ENCODE results near the gene HMGN1.
A peak's percentile ranks its signal among the peaks of the same experiment; 100 is the strongest.

HMGN1 gene

DNA sequence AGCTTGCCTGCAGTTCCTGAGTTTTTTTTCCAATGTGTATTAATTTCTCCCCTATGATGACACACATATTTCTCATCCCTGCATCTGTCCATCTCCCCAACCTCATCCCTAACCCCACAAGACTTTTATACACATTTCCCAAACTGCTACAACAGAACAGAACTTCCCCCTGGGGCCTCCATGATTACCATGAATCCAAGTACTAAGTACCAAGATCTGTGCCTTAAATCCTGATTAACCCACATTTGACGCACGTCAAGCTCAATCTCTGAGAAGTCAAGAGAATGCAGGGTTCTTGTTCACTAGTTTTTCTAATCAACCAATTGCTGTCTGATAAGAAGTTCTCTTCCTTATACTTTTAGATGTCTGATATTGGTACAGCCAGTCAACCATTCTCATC lies 9.7 kb downstream of the HMGN1 start:
- DNase-seq (ENCODE audit: low read depth in 1 of 2, low spot score in 1 of 2), result no peak
- no peak for TF ChIP-seq JUND (IDR thresholded peaks at IDR 0.05; ENCODE audit: low read depth)
- in situ Hi-C loops (cut with HindIII; ENCODE audit: low pct_unique_long_range_greater_than_20kb, low sequenced_read_pairs), result no loop called here

DNA sequence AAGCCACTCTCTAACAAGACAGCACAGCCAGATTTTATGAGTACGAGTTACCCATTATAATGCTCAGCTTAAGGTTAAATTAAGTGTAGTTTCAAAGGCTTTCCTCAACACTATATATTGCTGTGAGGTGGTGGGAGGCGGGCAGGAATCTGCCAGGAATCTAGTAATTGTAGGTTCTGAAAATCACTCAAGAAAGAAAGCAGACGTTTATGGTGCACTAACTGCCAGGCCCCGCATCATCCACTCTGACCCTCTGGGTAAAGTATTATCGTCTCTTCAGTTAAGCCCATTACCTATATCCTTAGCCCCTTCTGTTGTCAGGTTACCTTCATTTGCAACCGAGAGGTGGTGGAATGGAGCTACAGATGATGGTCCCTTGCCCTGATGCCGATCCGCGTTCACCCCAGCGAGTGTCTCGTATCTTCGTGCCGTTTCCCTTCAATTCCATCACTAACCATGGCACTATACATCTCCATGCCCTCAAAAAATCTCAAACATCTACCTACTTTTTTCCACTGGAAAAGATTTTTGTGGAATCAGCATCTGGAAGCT lies 12.4 kb downstream of the HMGN1 start:
- TF ChIP-seq JUND (IDR thresholded peaks at IDR 0.05; ENCODE audit: low read depth), result no peak
- in situ Hi-C loops (cut with HindIII; ENCODE audit: low pct_unique_long_range_greater_than_20kb, low sequenced_read_pairs), result no loop called here
- DNase-seq (ENCODE audit: low read depth in 1 of 2, low spot score in 1 of 2), result no peak

DNA sequence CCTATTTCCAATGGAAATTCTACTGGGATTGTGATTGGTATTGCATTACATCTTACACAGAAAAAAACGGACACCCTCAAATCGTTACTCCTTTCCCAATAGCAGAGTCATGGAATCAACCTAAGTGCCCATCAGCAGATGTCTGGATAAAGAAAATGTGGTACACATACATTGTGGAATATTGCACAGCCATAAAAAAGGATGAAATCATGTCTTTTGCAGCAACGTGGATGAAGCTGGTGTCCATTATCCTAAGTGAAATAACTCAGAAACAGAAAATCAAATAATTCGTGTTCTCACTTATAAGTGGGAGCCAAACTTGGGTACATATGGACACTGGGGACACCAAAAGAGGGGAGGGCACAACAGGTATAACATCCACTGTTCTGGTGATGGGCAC lies 14.3 kb downstream of the HMGN1 start:
- no peak for DNase-seq (ENCODE audit: low read depth in 1 of 2, low spot score in 1 of 2)
- in situ Hi-C loops (cut with HindIII; ENCODE audit: low pct_unique_long_range_greater_than_20kb, low sequenced_read_pairs), result no loop called here

DNA sequence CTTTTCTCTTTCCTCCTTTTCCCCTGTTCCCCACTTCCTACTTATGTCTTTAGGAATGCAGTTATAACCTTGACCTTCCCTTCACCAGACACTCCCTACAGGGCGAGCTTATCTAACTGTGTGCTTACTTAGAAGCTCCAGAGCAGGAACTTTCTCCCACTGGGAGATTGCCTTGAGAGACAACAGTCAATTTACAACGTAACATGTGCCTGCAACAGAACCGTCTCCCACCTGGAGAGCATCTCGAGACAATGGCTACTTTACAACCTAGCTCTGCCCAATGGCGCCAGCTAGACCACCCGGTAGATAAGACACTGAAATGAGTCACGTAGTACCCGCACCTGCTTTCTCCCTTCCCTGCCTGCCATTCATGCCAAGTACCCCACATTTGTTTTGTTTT lies 16.7 kb downstream of the HMGN1 start:
- TF ChIP-seq JUND (IDR thresholded peaks at IDR 0.05; ENCODE audit: low read depth), result no peak
- no peak for DNase-seq (ENCODE audit: low read depth in 1 of 2, low spot score in 1 of 2)
- in situ Hi-C loops (cut with HindIII; ENCODE audit: low pct_unique_long_range_greater_than_20kb, low sequenced_read_pairs), result no loop called here

More for the DNA sequence above, 14.3 kb downstream of the HMGN1 start:
- no peak for TF ChIP-seq JUND (IDR thresholded peaks at IDR 0.05; ENCODE audit: low read depth)

DNA sequence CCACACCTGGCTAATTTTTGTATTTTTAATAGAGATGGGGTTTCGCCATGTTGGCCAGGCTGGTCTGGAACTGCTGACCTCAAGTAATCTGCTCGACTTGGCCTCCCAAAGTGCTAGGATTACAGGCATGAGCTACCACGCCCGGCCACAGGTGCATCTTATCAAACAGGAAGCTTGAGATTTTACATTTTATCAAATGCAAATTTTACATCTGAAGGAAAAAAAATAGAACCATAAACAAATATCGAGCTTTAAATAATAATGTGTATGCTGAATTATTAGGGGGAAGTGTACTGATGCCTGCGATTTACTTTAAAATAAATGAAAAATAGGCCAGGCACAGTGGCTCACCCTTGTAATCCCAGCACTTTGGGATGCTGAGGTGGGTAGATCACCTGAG lies 18.9 kb downstream of the HMGN1 start:
- in situ Hi-C loops (cut with HindIII; ENCODE audit: low pct_unique_long_range_greater_than_20kb, low sequenced_read_pairs), result no loop called here
- no peak for DNase-seq (ENCODE audit: low read depth in 1 of 2, low spot score in 1 of 2)
- TF ChIP-seq JUND (IDR thresholded peaks at IDR 0.05; ENCODE audit: low read depth), result no peak

DNA sequence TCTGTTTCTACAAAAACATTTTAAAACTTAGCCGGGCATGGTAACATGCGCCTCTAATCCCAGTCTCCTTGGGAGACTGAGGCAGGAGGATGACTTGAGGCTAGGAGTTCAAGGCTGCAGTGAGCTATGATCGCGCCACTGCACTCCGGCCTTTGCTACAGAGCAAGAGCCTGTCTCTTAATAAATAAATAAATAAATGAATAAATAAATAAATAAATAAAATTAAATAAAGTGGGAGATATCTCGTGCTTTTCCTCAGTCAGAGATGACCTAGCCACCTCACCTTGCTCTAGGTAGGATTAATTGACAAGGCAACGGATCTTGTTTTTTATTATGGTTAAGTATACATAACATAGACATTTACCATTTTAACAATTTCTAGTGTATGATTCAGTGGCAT lies 21.2 kb downstream of the HMGN1 start:
- in situ Hi-C loops (cut with HindIII; ENCODE audit: low pct_unique_long_range_greater_than_20kb, low sequenced_read_pairs), result no loop called here
- no peak for TF ChIP-seq JUND (IDR thresholded peaks at IDR 0.05; ENCODE audit: low read depth)
- no peak for DNase-seq (ENCODE audit: low read depth in 1 of 2, low spot score in 1 of 2)

DNA sequence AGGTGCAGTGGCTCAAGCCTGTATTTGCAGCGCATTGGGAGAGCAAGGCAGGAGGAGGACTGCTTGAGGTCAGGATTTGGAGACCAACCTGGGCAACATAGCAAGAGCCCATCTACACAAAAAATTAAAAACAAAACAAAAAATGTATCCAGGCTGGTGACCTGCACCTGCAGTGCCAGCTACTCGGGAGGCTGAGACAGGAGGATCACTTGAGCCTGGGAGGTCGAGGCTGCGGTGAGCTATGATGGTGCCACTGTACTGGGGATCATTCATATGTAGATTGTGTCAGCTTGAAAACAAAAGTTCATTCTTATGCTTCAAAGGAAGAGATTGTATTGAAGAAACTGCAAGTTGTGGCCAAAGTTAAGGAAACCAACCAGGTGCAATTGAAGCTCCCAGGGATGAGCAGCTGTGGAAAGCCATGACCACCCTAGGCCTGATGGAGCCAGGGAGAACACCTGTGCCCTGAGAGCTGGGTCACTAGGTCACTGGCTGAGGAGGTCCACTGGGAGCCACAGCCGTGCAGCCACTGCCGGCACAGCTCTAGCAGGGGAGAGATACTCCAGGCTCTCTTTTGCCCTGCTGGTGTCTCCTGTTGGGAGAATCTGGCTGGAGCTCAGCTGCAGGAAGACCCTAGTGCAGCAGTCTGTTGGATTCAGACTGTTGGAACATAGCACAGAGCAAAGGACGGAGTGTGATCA lies 22.1 kb downstream of the HMGN1 start:
- in situ Hi-C loops (cut with HindIII; ENCODE audit: low pct_unique_long_range_greater_than_20kb, low sequenced_read_pairs), result no loop called here
- TF ChIP-seq JUND (IDR thresholded peaks at IDR 0.05; ENCODE audit: low read depth), result no peak
- DNase-seq (ENCODE audit: low read depth in 1 of 2, low spot score in 1 of 2), result no peak

DNA sequence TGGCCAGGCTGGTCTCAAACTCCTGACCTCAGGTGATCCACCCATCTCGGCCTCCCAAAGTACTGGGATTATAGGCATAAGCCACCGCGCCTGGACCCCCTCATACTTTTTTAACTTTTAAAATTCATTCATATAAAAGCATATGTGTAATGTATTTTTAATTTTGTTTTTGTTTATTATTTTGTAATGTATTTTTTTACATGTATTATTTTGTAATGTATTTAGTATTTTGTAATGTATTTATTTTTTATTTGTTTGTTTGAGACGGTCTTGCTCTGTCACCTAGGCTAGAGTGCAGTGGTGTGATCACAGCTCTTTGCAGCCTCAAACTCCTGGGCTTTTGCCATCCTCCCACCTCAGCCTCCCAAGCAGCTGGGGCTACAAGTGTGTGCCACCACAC lies 23.4 kb downstream of the HMGN1 start:
- in situ Hi-C loops (cut with HindIII; ENCODE audit: low pct_unique_long_range_greater_than_20kb, low sequenced_read_pairs), result no loop called here
- no peak for DNase-seq (ENCODE audit: low read depth in 1 of 2, low spot score in 1 of 2)
- no peak for TF ChIP-seq JUND (IDR thresholded peaks at IDR 0.05; ENCODE audit: low read depth)

DNA sequence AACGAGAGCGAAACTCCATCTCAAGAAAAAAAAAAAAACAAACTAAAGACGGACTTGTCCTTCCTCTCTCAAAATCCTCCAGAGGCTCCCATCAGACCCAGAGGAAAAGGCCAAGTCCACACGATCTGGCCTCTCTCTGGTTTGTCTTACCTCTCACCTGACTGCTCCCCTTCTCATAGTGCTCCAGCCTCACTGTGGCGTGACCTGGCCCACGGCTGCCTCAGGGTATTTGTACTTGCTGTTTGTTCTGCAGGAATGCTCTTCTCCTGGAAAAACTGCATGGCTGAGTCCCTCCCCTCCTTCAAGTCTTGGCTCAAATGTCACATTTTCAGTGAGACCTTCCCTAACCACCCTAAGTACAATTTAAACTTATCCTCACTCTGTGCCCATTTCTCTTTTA lies 27.5 kb downstream of the HMGN1 start:
- TF ChIP-seq JUND (IDR thresholded peaks at IDR 0.05; ENCODE audit: low read depth), result peak; percentile 58; the same call in 1 of the 2 replicates
- in situ Hi-C loops (cut with HindIII; ENCODE audit: low pct_unique_long_range_greater_than_20kb, low sequenced_read_pairs), result no loop called here
- peak; percentile 47 to 98 for DNase-seq (ENCODE audit: low read depth in 1 of 2, low spot score in 1 of 2)

DNA sequence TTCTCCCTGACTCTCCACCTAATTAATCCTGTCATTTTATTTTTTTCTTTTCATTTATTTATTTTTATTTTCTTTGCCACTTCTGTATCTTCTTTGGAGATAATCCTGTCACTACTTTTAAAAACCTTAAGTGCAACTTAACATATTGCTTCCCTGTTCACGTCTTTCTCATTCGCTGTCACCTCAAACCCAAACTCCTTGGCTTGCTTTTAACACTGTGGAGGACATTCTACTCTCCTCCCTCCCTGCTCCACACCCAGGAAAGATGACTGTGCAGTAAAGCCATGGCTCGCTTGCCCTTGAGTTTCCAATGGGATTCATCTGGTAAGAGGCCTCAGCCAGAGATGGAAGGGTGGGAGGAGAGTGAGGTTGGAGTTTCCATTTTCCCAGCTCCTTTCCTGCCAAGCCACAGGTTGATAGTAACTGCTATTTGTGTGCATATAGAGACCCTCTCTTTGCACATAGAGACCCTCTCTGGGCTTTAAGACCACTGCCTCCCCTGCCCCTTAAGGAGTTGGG lies 29.0 kb downstream of the HMGN1 start:
- in situ Hi-C loops (cut with HindIII; ENCODE audit: low pct_unique_long_range_greater_than_20kb, low sequenced_read_pairs), result no loop called here
- peak in 1 of 2 experiments; percentile 66 for DNase-seq (ENCODE audit: low read depth in 1 of 2, low spot score in 1 of 2)
- no peak for TF ChIP-seq JUND (IDR thresholded peaks at IDR 0.05; ENCODE audit: low read depth)

DNA sequence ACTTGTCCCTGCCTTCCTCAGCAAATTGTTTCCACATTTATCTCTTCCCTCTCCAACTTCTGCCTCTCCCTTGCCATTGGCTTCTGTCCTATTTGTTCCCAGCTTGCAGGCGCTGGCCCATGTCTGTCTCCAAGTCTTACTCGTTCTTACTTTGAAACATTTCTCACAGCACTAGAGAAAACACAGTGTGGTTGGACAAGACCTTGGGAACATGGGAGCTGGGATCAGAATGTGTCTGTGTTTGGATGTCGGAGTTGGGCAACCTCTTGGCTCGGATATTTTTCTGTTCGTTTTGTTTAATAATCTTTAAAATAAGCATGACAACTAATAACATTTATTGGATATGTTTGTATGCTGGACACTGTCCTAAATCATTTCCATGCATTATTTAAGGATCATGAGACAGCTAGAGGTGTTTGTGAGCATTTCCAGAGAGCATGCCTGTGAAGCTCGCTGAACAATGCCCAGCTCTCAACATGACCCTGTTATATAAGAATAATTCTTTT lies 29.6 kb downstream of the HMGN1 start:
- no peak for TF ChIP-seq JUND (IDR thresholded peaks at IDR 0.05; ENCODE audit: low read depth)
- in situ Hi-C loops (cut with HindIII; ENCODE audit: low pct_unique_long_range_greater_than_20kb, low sequenced_read_pairs), result no loop called here
- DNase-seq (ENCODE audit: low read depth in 1 of 2, low spot score in 1 of 2), result peak in 1 of 2 experiments; percentile 57

DNA sequence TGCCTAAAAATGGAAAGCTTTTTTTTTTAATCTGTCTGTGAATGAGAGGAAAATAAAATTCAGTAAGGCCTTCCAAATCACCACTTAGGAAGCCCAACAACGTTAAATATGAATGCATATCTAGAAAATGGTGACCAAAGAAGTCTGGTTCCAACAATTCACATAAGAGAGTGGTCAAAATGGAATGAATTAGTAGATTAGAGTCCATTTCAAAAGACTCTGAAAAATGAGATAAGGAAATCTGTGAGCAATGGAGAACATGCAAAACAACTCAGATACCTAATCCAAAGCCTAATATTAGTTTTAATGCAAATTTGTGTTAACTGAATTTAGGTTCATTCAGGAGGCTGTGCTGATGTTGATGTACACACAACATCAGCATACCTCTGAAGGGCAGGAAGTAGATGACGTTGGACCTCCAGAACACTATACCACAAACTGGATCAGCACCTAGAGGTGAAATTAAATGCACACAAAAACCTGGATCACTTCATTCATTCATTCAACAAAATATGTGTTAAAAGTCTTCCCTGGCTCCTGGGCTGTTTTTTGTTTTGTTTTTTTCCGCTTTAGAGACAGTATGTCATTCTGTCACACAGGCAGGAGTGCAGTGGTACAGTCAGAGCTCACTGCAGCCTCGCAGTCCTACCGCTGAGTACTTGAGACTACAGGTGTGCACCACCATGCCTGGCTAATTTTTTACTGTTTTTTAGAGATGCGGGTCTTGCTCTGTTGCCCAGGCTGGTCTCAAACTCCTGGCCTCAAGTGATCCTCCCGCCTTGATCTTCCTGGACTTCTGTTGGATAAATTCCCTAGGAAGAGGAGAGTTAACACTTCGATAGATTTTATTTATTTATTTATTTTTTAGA lies 30.6 kb downstream of the HMGN1 start:
- DNase-seq (ENCODE audit: low read depth in 1 of 2, low spot score in 1 of 2), result no peak
- no peak for TF ChIP-seq JUND (IDR thresholded peaks at IDR 0.05; ENCODE audit: low read depth)
- in situ Hi-C loops (cut with HindIII; ENCODE audit: low pct_unique_long_range_greater_than_20kb, low sequenced_read_pairs), result no loop called here

Measured in T47D (cell line).